GM23338 (cell line): ENCODE data around the gene FNDC3A.
"Not testable (repeated sequence)": the region's sequence is repeated elsewhere in the genome, so short reads cannot be mapped to it uniquely, and the experiment has no call there.

Experiments
- CREB1 ChIP-seq: fragments of 250-450 bp; sonication (Bioruptor Pico); IDR thresholded peaks from 2 replicates; pipeline ENCODE4 v1.5.0; 2020; ENCODE audit warnings: low read depth, mild to moderate bottlenecking, moderate library complexity
- EZH2 ChIP-seq: fragments of 200-600 bp; sonication (generic); IDR thresholded peaks from one replicate; pipeline ENCODE4 v1.8.0; 2017; ENCODE audit warnings: antibody characterized with exemption, mild to moderate bottlenecking, low read depth; ENCODE audit not compliant: unreplicated experiment
- EZH2phosphoT487 ChIP-seq: fragments of 200-600 bp; sonication (generic); IDR thresholded peaks from one replicate; pipeline ENCODE4 v1.8.1; 2018; ENCODE audit warnings: antibody characterized with exemption; ENCODE audit not compliant: unreplicated experiment
- JUNB ChIP-seq: IDR thresholded peaks from one replicate; pipeline ENCODE4 v1.6.1; 2016; ENCODE audit warnings: antibody characterized with exemption; ENCODE audit not compliant: unreplicated experiment
- NANOG ChIP-seq: IDR thresholded peaks from 2 replicates; pipeline ENCODE4 v1.6.1; 2016; ENCODE audit warnings: antibody characterized with exemption, borderline replicate concordance
- POLR2AphosphoS5 ChIP-seq: IDR thresholded peaks from 2 replicates; pipeline ENCODE4 v1.6.1; 2016; ENCODE audit warnings: antibody characterized with exemption, low read depth
- STAT1 ChIP-seq: IDR thresholded peaks from one replicate; pipeline ENCODE4 v1.6.1; 2016; ENCODE audit warnings: antibody characterized with exemption; ENCODE audit not compliant: unreplicated experiment
- ZNF114 ChIP-seq: fragments of 250-450 bp; sonication (Bioruptor Pico); IDR thresholded peaks from 2 replicates; pipeline ENCODE4 v1.5.0; 2020; ENCODE audit warnings: mild to moderate bottlenecking, moderate library complexity
- TF ChIP-seq, protein P1 (sequence below), 2 experiments: fragments of 200-600 bp in 1 of 2; sonication (generic) in 1 of 2; conservative IDR thresholded peaks; 2 replicates each; pipeline versions ENCODE4 v1.5.1 to v1.6.1; 2016 to 2017; ENCODE audit warnings: antibody characterized with exemption in 2 of 2, low read depth in 2 of 2, mild to moderate bottlenecking in 2 of 2, moderate library complexity in 1 of 2
- TF ChIP-seq, protein P2 (sequence below): IDR thresholded peaks from 2 replicates; pipeline ENCODE4 v1.6.1; 2016; ENCODE audit warnings: antibody characterized with exemption
- TF ChIP-seq, protein P3 (sequence below): IDR thresholded peaks from one replicate; pipeline ENCODE4 v1.6.1; 2018; ENCODE audit warnings: antibody characterized with exemption; ENCODE audit not compliant: unreplicated experiment

DNA sequence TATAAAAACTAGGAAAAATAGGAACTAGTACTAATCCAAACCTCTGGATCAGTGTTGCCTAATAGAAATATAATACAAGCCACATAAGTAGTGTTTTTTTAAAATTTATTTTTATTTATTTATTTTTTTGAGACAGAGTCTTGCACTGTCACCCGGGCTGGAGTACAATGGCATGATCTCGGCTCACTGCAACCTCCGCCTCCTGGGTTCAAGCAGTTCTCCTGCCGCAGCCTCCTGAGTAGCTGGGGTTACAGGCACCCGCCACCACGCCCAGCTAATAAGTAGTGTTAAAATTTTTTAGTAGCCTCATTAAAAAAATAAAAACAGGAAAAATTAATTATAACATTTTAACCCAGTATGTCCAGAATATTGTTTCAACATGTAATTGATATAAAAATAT is 94.3 kb downstream of the FNDC3A start:
- TF ChIP-seq EZH2; CREB1 (CRISPR knock-in tag); POLR2AphosphoS5; EZH2phosphoT487; NANOG; JUNB; STAT1; ZNF114 (CRISPR knock-in tag): not testable (repeated sequence)
- TF ChIP-seq, protein P1, sequence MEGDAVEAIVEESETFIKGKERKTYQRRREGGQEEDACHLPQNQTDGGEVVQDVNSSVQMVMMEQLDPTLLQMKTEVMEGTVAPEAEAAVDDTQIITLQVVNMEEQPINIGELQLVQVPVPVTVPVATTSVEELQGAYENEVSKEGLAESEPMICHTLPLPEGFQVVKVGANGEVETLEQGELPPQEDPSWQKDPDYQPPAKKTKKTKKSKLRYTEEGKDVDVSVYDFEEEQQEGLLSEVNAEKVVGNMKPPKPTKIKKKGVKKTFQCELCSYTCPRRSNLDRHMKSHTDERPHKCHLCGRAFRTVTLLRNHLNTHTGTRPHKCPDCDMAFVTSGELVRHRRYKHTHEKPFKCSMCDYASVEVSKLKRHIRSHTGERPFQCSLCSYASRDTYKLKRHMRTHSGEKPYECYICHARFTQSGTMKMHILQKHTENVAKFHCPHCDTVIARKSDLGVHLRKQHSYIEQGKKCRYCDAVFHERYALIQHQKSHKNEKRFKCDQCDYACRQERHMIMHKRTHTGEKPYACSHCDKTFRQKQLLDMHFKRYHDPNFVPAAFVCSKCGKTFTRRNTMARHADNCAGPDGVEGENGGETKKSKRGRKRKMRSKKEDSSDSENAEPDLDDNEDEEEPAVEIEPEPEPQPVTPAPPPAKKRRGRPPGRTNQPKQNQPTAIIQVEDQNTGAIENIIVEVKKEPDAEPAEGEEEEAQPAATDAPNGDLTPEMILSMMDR (conservative IDR thresholded peaks at IDR 0.05; ENCODE audit: low read depth in 2 of 2): not testable (repeated sequence)
- TF ChIP-seq, protein P2, sequence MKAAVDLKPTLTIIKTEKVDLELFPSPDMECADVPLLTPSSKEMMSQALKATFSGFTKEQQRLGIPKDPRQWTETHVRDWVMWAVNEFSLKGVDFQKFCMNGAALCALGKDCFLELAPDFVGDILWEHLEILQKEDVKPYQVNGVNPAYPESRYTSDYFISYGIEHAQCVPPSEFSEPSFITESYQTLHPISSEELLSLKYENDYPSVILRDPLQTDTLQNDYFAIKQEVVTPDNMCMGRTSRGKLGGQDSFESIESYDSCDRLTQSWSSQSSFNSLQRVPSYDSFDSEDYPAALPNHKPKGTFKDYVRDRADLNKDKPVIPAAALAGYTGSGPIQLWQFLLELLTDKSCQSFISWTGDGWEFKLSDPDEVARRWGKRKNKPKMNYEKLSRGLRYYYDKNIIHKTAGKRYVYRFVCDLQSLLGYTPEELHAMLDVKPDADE: not testable (repeated sequence)
- TF ChIP-seq, protein P3, sequence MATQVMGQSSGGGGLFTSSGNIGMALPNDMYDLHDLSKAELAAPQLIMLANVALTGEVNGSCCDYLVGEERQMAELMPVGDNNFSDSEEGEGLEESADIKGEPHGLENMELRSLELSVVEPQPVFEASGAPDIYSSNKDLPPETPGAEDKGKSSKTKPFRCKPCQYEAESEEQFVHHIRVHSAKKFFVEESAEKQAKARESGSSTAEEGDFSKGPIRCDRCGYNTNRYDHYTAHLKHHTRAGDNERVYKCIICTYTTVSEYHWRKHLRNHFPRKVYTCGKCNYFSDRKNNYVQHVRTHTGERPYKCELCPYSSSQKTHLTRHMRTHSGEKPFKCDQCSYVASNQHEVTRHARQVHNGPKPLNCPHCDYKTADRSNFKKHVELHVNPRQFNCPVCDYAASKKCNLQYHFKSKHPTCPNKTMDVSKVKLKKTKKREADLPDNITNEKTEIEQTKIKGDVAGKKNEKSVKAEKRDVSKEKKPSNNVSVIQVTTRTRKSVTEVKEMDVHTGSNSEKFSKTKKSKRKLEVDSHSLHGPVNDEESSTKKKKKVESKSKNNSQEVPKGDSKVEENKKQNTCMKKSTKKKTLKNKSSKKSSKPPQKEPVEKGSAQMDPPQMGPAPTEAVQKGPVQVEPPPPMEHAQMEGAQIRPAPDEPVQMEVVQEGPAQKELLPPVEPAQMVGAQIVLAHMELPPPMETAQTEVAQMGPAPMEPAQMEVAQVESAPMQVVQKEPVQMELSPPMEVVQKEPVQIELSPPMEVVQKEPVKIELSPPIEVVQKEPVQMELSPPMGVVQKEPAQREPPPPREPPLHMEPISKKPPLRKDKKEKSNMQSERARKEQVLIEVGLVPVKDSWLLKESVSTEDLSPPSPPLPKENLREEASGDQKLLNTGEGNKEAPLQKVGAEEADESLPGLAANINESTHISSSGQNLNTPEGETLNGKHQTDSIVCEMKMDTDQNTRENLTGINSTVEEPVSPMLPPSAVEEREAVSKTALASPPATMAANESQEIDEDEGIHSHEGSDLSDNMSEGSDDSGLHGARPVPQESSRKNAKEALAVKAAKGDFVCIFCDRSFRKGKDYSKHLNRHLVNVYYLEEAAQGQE: not testable (repeated sequence)
